K562 (cell line): ENCODE measurements around the gene CDH12. TPM values are rescaled to one million over a fixed set of nuclear protein-coding genes. Genes with fewer than 3 reads are reported as not detected.

Experiments used
- ATAC-seq: fragments of 200-7000 bp; cut with Tn5 transposase; 3 replicates; pipeline ENCODE4 v1.9.1; 2020; ENCODE audit warnings: moderate library complexity
- BruUV-seq: library from RNA; stranded (reverse); fragments of 400-500 nt; replicated peaks from 2 replicates; lab custom pipeline; 2021; lab: Mats Ljungman, UMichigan
- CTCF ChIA-PET: fragments of 300-600 bp; formaldehyde crosslinking; extraction: SDS; loops from one replicate; lab custom pipeline; 2021; ENCODE audit warnings: low intra/inter-chr PET ratio; lab: Yijun Ruan, JAX
- POLR2A ChIA-PET: fragments of 300-600, 350-650 bp; sonication (Branson Sonifier 250); formaldehyde crosslinking; extraction: SDS; loops from one replicate; lab custom pipeline; 2021; ENCODE audit warnings: antibody characterized with exemption, inconsistent platforms; lab: Yijun Ruan, JAX
- DNase-seq, 4 experiments: peaks; one replicate each; pipeline versions ENCODE4 v3.0.0 to v3.0.0-alpha.2; 2011 to 2018; ENCODE audit warnings: low spot score in 3 of 4, mixed read lengths in 3 of 4; ENCODE audit errors: extremely low read depth in 1 of 4
- FAIRE-seq: peaks from 2 replicates; lab custom pipeline; 2011; peaks lifted over from hg19 to GRCh38; lab: Jason Lieb, UNC
- H2AFZ ChIP-seq: 2 replicates; pipeline ENCODE4 v1.6.0; 2011; ENCODE audit warnings: low read depth, low read length, control low read depth, inconsistent platforms
- H3K27ac ChIP-seq: fragments of 200-600 bp; 3 replicates; pipeline ENCODE4 v1.8.0; 2011; ENCODE audit warnings: low read depth, mild to moderate bottlenecking, control low read depth, inconsistent platforms, low read length, moderate library complexity, mixed read lengths; ENCODE audit errors: extremely low read depth
- H3K27me3 ChIP-seq, 2 experiments: fragments of 300-600 bp in 1 of 2; 2 replicates in 1 of 2; 3 replicates in 1 of 2; pipeline versions ENCODE4 v1.6.0 to v1.8.0; 2011; ENCODE audit warnings: inconsistent platforms in 2 of 2, low read length in 2 of 2, mild to moderate bottlenecking in 1 of 2, mixed read lengths in 1 of 2, moderate library complexity in 1 of 2; ENCODE audit not compliant: control insufficient read depth in 2 of 2, insufficient read depth in 2 of 2
- H3K36me3 ChIP-seq: fragments of 300-600 bp; 3 replicates; pipeline ENCODE4 v1.8.0; 2011; ENCODE audit warnings: mild to moderate bottlenecking, low read length, inconsistent platforms; ENCODE audit not compliant: control insufficient read depth, insufficient read depth
- H3K4me1 ChIP-seq, 2 experiments: fragments of 200-600 bp in 1 of 2; replicated peaks in 1 of 2; 2 replicates in 1 of 2; 3 replicates in 1 of 2; pipeline versions ENCODE4 v1.5.1 to v1.8.0; 2011; ENCODE audit warnings: inconsistent platforms in 2 of 2, low read length in 2 of 2, mild to moderate bottlenecking in 1 of 2, mixed read lengths in 1 of 2, moderate library complexity in 1 of 2; ENCODE audit not compliant: control insufficient read depth in 2 of 2, insufficient read depth in 2 of 2
- H3K4me2 ChIP-seq: 2 replicates; pipeline ENCODE4 v1.6.1; 2011; ENCODE audit warnings: low read length, control low read depth, inconsistent platforms, mixed read lengths; ENCODE audit not compliant: insufficient read depth
- H3K4me3 ChIP-seq: fragments of 200-600 bp; sonication (generic), shearing (Covaris generic); 2 replicates; pipeline ENCODE4 v1.5.1; 2016; ENCODE audit warnings: control low read depth, inconsistent platforms
- H3K79me2 ChIP-seq: fragments of 200-600 bp; 3 replicates; pipeline ENCODE4 v1.8.0; 2011; ENCODE audit warnings: low read length, inconsistent platforms; ENCODE audit not compliant: control insufficient read depth, insufficient read depth
- H3K9ac ChIP-seq, 2 experiments: 2 replicates each; pipeline versions ENCODE4 v1.6.0 to v1.6.1; 2011; ENCODE audit warnings: low read depth in 2 of 2, low read length in 2 of 2, control low read depth in 1 of 2, inconsistent platforms in 1 of 2, mild to moderate bottlenecking in 1 of 2, mixed read lengths in 1 of 2; ENCODE audit not compliant: insufficient read depth in 1 of 2
- H3K9me1 ChIP-seq: one replicate; pipeline ENCODE4 v1.6.0; 2011; ENCODE audit warnings: inconsistent platforms, mild to moderate bottlenecking, low read length, moderate library complexity; ENCODE audit not compliant: control insufficient read depth, insufficient read depth
- H3K9me3 ChIP-seq: replicated peaks from 2 replicates; pipeline ENCODE4 v1.5.1; 2011; ENCODE audit warnings: low read depth, low read length, inconsistent platforms; ENCODE audit not compliant: control insufficient read depth, insufficient read depth
- H4K20me1 ChIP-seq: replicated peaks from 2 replicates; pipeline ENCODE4 v1.6.1; 2011; ENCODE audit warnings: low read length, inconsistent platforms, mixed read lengths; ENCODE audit not compliant: control insufficient read depth, insufficient read depth
- DACH1 ChIP-seq: fragments of 450-650 bp; IDR thresholded peaks from 2 replicates; pipeline ENCODE4 v1.6.1; 2018; ENCODE audit not compliant: partially characterized antibody
- ELF1 ChIP-seq: fragments of 200-800 bp; sonication (Bioruptor generic); IDR thresholded peaks from 2 replicates; pipeline ENCODE4 v1.6.1; 2016; ENCODE audit warnings: missing genetic modification characterization, missing compliant biosample characterization
- RBM15 ChIP-seq: fragments of 200-400 bp; formaldehyde crosslinking; IDR thresholded peaks from 2 replicates; pipeline ENCODE4 v1.6.1; 2018; ENCODE audit warnings: mild to moderate bottlenecking, low read length, moderate library complexity; ENCODE audit not compliant: insufficient read depth
- SETDB1 ChIP-seq: IDR thresholded peaks from one replicate; pipeline ENCODE4 v1.6.1; 2012; ENCODE audit warnings: low read length, control low read depth, inconsistent platforms
- SRSF1 ChIP-seq: fragments of 200-400 bp; formaldehyde crosslinking; IDR thresholded peaks from 2 replicates; pipeline ENCODE4 v1.6.1; 2017; ENCODE audit warnings: mild to moderate bottlenecking, low read depth, low read length, moderate library complexity
- ZBTB49 ChIP-seq: sonication (generic); formaldehyde crosslinking; IDR thresholded peaks from 2 replicates; pipeline ENCODE4 v1.8.0; 2022; ENCODE audit warnings: missing genetic modification reagents, mild to moderate bottlenecking, borderline replicate concordance
- ZNF324 ChIP-seq: fragments of 250-450 bp; sonication (Bioruptor Pico); IDR thresholded peaks from 2 replicates; pipeline ENCODE4 v1.4.0; 2020; ENCODE audit warnings: mild to moderate bottlenecking
- ZNF584 ChIP-seq: fragments of 200-800 bp; sonication (Bioruptor generic); IDR thresholded peaks from 2 replicates; pipeline ENCODE4 v1.6.1; 2016; ENCODE audit warnings: low read depth, mild to moderate bottlenecking, missing genetic modification characterization, missing compliant biosample characterization
- WGBS: fragments of 100-300 bp; shearing (Covaris generic); methylation state at CpG from one replicate; pipeline ENCODE4 v1.1.6; 2016; ENCODE audit warnings: low coverage, mixed read lengths; ENCODE audit not compliant: insufficient coverage; ENCODE audit errors: missing lambda C conversion rate; 5-methylcytosine and 5-hydroxymethylcytosine counted together
- in situ Hi-C: fragments of 300-500 bp; cut with MboI; formaldehyde crosslinking; loops from 4 replicates; pipeline ENCODE4 v1.15.0; 2018; ENCODE audit warnings: inconsistent platforms, mixed read lengths
- intact Hi-C: fragments of 100-400 bp; cut with micrococcal nuclease; formaldehyde crosslinking; loops from 2 replicates; pipeline ENCODE4 v1.14.2; 2022
- polyA plus RNA-seq, 8 experiments: library from polyadenylated mRNA; depleted of rRNA in 4 of 8; stranded (reverse) in 5 of 8; unstranded in 3 of 8; fragments of >200 nt; fragmentation: Nextera tagmentation in 2 of 8; fragmentation: Illumina TruSeq in 1 of 8; extraction: Ambion mirVana in 2 of 8; extraction: Trizol in 1 of 8; gene quantifications; 2 replicates each; pipeline versions ENCODE4 v1.2.1 to v1.2.3, GENCODE V29; 2011 to 2014; ENCODE audit warnings: inconsistent platforms in 1 of 8, missing spikeins in 1 of 8
- total RNA-seq, 7 experiments: library from RNA; depleted of rRNA in 6 of 7; stranded (reverse); fragments of >200 nt in 6 of 7; fragmentation: Illumina TruSeq in 2 of 7; extraction: Trizol in 2 of 7; gene quantifications; 2 replicates each; pipeline versions ENCODE4 v1.2.1 to v1.2.3, GENCODE V29; 2011 to 2021; ENCODE audit warnings: low replicate concordance in 1 of 7

Gene CDH12
- total and polyA plus RNA-seq, 9 of the 15 experiments (the other 6 are each of a cell fraction or from before 2014, with no cell fraction given) = 0.03 to 1.7 (median 0.37) TPM

- in situ Hi-C loops = no loop called here
- FAIRE-seq (no peak), ATAC-seq (no peak), DNase-seq (no peak)
- intact Hi-C loops = no loop called here
- Histone ChIP-seq H3K27me3 (no peaks in the 10 kb centered on the region), H3K36me3 (no peaks in the 10 kb centered on the region), H3K79me2 (no peaks in the 10 kb centered on the region), H3K4me2 (no peak overlapping the region), H2AFZ (no peak overlapping the region), H3K4me3 (no peak overlapping the region), H3K9me3 (no peaks in the 10 kb centered on the region), H4K20me1 (no peaks in the 10 kb centered on the region), H3K27ac (no peak overlapping the region), H3K9me1 (no peaks in the 10 kb centered on the region), H3K9ac (no peak overlapping the region), H3K4me1 (no peaks in the 10 kb centered on the region)
- ChIA-PET CTCF (no interaction called here), POLR2A (no interaction called here)
- no TSS peak for BruUV-seq
- TF ChIP-seq ZNF584 (CRISPR knock-in tag) = no peak
- TF ChIP-seq ZNF324 (CRISPR knock-in tag) = no peak
- TF ChIP-seq RBM15 = no peak
- no peak for TF ChIP-seq SETDB1
- no peak for TF ChIP-seq DACH1
- no peak for TF ChIP-seq SRSF1
- TF ChIP-seq ELF1 (tag) = no peak
- no peak for TF ChIP-seq ZBTB49 (CRISPR knock-in tag)
- 10% methylated on average over 1 of the region's 1 CpG for WGBS
Measured at GRCh38 chr5:22612928-22613327, 240.2 kb downstream of the CDH12 start.
